Karpas-422 (cell line): ENCODE data around the gene SEL1L3. TPM values are rescaled to one million over a fixed set of nuclear protein-coding genes. Genes with fewer than 3 reads are reported as not detected.
"Not testable (repeated sequence)": the region's sequence is repeated elsewhere in the genome, so short reads cannot be mapped to it uniquely, and the experiment has no call there.

ENCODE experiments used
- DNase-seq: peaks from one replicate; pipeline ENCODE4 v3.0.0-alpha.2; 2015
- H2AFZ ChIP-seq: fragments of 200-600 bp; sonication (generic); 2 replicates; pipeline ENCODE4 v1.6.1; 2014; ENCODE audit warnings: antibody characterized with exemption, low read length, mixed read lengths
- H3K27ac ChIP-seq: fragments of 200-600 bp; sonication (generic); 2 replicates; pipeline ENCODE4 v1.5.1; 2014; ENCODE audit warnings: mild to moderate bottlenecking, low read length, moderate library complexity
- H3K27me3 ChIP-seq: fragments of 200-600 bp; sonication (generic); 2 replicates; pipeline ENCODE4 v1.6.1; 2014; ENCODE audit warnings: low read length, mixed read lengths
- H3K36me3 ChIP-seq: fragments of 200-600 bp; sonication (generic); 2 replicates; pipeline ENCODE4 v1.6.1; 2014; ENCODE audit warnings: low read length, mixed read lengths; ENCODE audit not compliant: insufficient read depth
- H3K4me1 ChIP-seq: fragments of 200-600 bp; sonication (generic); 2 replicates; pipeline ENCODE4 v1.6.1; 2014; ENCODE audit warnings: mild to moderate bottlenecking, low read length, mixed read lengths
- H3K4me2 ChIP-seq: fragments of 200-600 bp; sonication (generic); 2 replicates; pipeline ENCODE4 v1.6.1; 2014; ENCODE audit warnings: low read length, low read depth, mild to moderate bottlenecking; ENCODE audit not compliant: poor library complexity, severe bottlenecking
- H3K4me3 ChIP-seq: fragments of 200-600 bp; sonication (generic); 2 replicates; pipeline ENCODE4 v1.5.1; 2014; ENCODE audit warnings: mild to moderate bottlenecking, antibody characterized with exemption, low read length, mixed read lengths
- H3K79me2 ChIP-seq: fragments of 200-600 bp; sonication (generic); 2 replicates; pipeline ENCODE4 v1.6.1; 2014; ENCODE audit warnings: mild to moderate bottlenecking, low read length, mixed read lengths
- H3K9ac ChIP-seq: fragments of 200-600 bp; sonication (generic); 2 replicates; pipeline ENCODE4 v1.6.0; 2014; ENCODE audit warnings: low read length
- H3K9me2 ChIP-seq: fragments of 200-600 bp; sonication (generic), shearing (Covaris generic); replicated peaks from 2 replicates; pipeline ENCODE4 v1.6.0; 2014; ENCODE audit warnings: mild to moderate bottlenecking, low read length, moderate library complexity; ENCODE audit not compliant: insufficient read depth
- H3K9me3 ChIP-seq: fragments of 300-700, 200-600 bp; sonication (generic); 2 replicates; pipeline ENCODE4 v1.6.1; 2014; ENCODE audit warnings: low read length, mixed read lengths
- H4K20me1 ChIP-seq: fragments of 200-600 bp; sonication (generic); 2 replicates; pipeline ENCODE4 v1.6.1; 2014; ENCODE audit warnings: mild to moderate bottlenecking, antibody characterized with exemption, low read length, low read depth; ENCODE audit not compliant: insufficient read depth
- total RNA-seq: library from RNA; depleted of rRNA; stranded (reverse); fragments of >200 nt; shearing (Covaris generic); gene quantifications from 2 replicates; pipeline ENCODE4 v1.2.3, GENCODE V29; 2014; ENCODE audit warnings: low replicate concordance

The SEL1L3 gene
- total RNA-seq, 1 experiment from 2014 or later = 271 TPM

- Histone ChIP-seq H3K27ac (peak overlapping the region; percentile 99), H3K4me2 (peak overlapping the region; percentile 76)
These were observed 11.9 kb upstream of the SEL1L3 start for GRCh38 chr4:25874655-25875054.

GRCh38 chr4:25873632-25874129, 10.9 kb upstream of the SEL1L3 start:
- Histone ChIP-seq H3K79me2 (no peaks in the 10 kb centered on the region), H2AFZ (peak overlapping the region; percentile 57; the same call in 1 of the 2 replicates), H3K27me3 (no peaks in the 10 kb centered on the region), H3K4me3 (peak overlapping the region; percentile 32; the same call in 1 of the 2 replicates), H4K20me1 (no peaks in the 10 kb centered on the region), H3K9me3 (no peaks in the 10 kb centered on the region), H3K9me2 (no peaks in the 10 kb centered on the region), H3K36me3 (no peaks in the 10 kb centered on the region), H3K9ac (peak overlapping the region; percentile 59), H3K27ac (peak overlapping the region; percentile 99), H3K4me1 (peaks cover 100% of the 10 kb centered on the region), H3K4me2 (peak overlapping the region; percentile 76)
- DNase-seq = no peak

More at GRCh38 chr4:25874655-25875054, 11.9 kb upstream of the SEL1L3 start:
- Histone ChIP-seq H3K9me2 (no peaks in the 10 kb centered on the region), H4K20me1 (no peaks in the 10 kb centered on the region), H3K4me3 (0 out of 2 replicates have a peak overlapping the region, but pooled peaks have one; percentile 13), H3K4me1 (peaks cover 100% of the 10 kb centered on the region), H2AFZ (no peak overlapping the region), H3K9me3 (no peaks in the 10 kb centered on the region), H3K79me2 (no peaks in the 10 kb centered on the region), H3K27me3 (no peaks in the 10 kb centered on the region), H3K36me3 (no peaks in the 10 kb centered on the region), H3K9ac (peak overlapping the region; percentile 42)
- peak; percentile 88 for DNase-seq

- H3K9me3 ChIP-seq = no peaks in the 10 kb centered on the region
- no peaks in the 10 kb centered on the region for H3K79me2 ChIP-seq
- peak overlapping the region; percentile 32; the same call in 1 of the 2 replicates for H3K4me3 ChIP-seq
- H3K9ac ChIP-seq = peak overlapping the region; percentile 59
- peak overlapping the region; percentile 57; the same call in 1 of the 2 replicates for H2AFZ ChIP-seq
- H3K4me1 ChIP-seq = peaks cover 95% of the 10 kb centered on the region
- peak; percentile 73 for DNase-seq
- H3K4me2 ChIP-seq = peak overlapping the region; percentile 76
- H3K27ac ChIP-seq = peak overlapping the region; percentile 99
- H3K27me3 ChIP-seq = no peaks in the 10 kb centered on the region
- no peaks in the 10 kb centered on the region for H3K36me3 ChIP-seq
- no peaks in the 10 kb centered on the region for H4K20me1 ChIP-seq
- H3K9me2 ChIP-seq = no peaks in the 10 kb centered on the region
These were observed 10.3 kb upstream of the SEL1L3 start for GRCh38 chr4:25872851-25873631.

- Histone ChIP-seq H3K4me2 (peak overlapping the region; percentile 4), H4K20me1 (no peaks in the 10 kb centered on the region), H3K4me1 (peaks cover 95% of the 10 kb centered on the region), H3K9me3 (no peaks in the 10 kb centered on the region), H3K4me3 (no peak overlapping the region), H3K9me2 (no peaks in the 10 kb centered on the region), H2AFZ (no peak overlapping the region), H3K36me3 (no peaks in the 10 kb centered on the region), H3K27ac (peak overlapping the region; percentile 99), H3K79me2 (no peaks in the 10 kb centered on the region), H3K9ac (no peak overlapping the region), H3K27me3 (no peaks in the 10 kb centered on the region)
- no peak for DNase-seq
These were observed 7.3 kb upstream of the SEL1L3 start for GRCh38 chr4:25870081-25870480.

GRCh38 chr4:25867781-25868294, 5.0 kb upstream of the SEL1L3 start:
- H3K27me3 ChIP-seq = no peaks in the 10 kb centered on the region
- H3K9me2 ChIP-seq = no peaks in the 10 kb centered on the region
- no peak overlapping the region for H3K4me2 ChIP-seq
- H3K4me3 ChIP-seq = no peak overlapping the region
- no peak overlapping the region for H2AFZ ChIP-seq
- H3K9ac ChIP-seq = no peak overlapping the region
- H3K9me3 ChIP-seq = no peaks in the 10 kb centered on the region
- no peaks in the 10 kb centered on the region for H4K20me1 ChIP-seq
- peaks cover 92% of the 10 kb centered on the region for H3K4me1 ChIP-seq
- no peaks in the 10 kb centered on the region for H3K36me3 ChIP-seq
- H3K79me2 ChIP-seq = no peaks in the 10 kb centered on the region
- peak overlapping the region; percentile 63; the same call in 1 of the 2 replicates for H3K27ac ChIP-seq
- no peak for DNase-seq

- not testable (repeated sequence) for H3K4me3 ChIP-seq, H3K36me3 ChIP-seq
- peaks cover 11% of the 10 kb centered on the region for H3K79me2 ChIP-seq
These were observed 3.6 kb upstream of the SEL1L3 start for GRCh38 chr4:25866401-25866800.

GRCh38 chr4:25865586-25865985, 2.8 kb upstream of the SEL1L3 start:
- Histone ChIP-seq H3K9ac (no peak overlapping the region), H3K27ac (peak overlapping the region; percentile 81; the same call in 1 of the 2 replicates), H2AFZ (no peak overlapping the region), H3K4me1 (peaks cover 81% of the 10 kb centered on the region), H3K79me2 (peaks cover 19% of the 10 kb centered on the region), H3K9me2 (no peaks in the 10 kb centered on the region), H3K4me2 (peak overlapping the region; percentile 99), H3K27me3 (no peaks in the 10 kb centered on the region), H3K9me3 (no peaks in the 10 kb centered on the region), H3K36me3 (peaks cover 2% of the 10 kb centered on the region; the same call in 1 of the 2 replicates), H3K4me3 (no peak overlapping the region), H4K20me1 (no peaks in the 10 kb centered on the region)
- DNase-seq = peak; percentile 66

More at GRCh38 chr4:25866401-25866800, 3.6 kb upstream of the SEL1L3 start:
- peak overlapping the region; percentile 63 for H3K27ac ChIP-seq
- not testable (repeated sequence) for H4K20me1 ChIP-seq, H3K9me3 ChIP-seq, H2AFZ ChIP-seq, DNase-seq, H3K27me3 ChIP-seq, H3K9me2 ChIP-seq
- H3K9ac ChIP-seq = peak overlapping the region; percentile 27; the same call in 1 of the 2 replicates
- peak overlapping the region; percentile 3 for H3K4me2 ChIP-seq
- peaks cover 81% of the 10 kb centered on the region for H3K4me1 ChIP-seq

- peaks cover 81% of the 10 kb centered on the region for H3K4me1 ChIP-seq
- H3K27ac ChIP-seq = peak overlapping the region; percentile 81
- H3K79me2 ChIP-seq = peaks cover 35% of the 10 kb centered on the region
- peak overlapping the region; percentile 80 for H3K4me3 ChIP-seq
- H3K9me3 ChIP-seq = no peaks in the 10 kb centered on the region
- no peaks in the 10 kb centered on the region for H3K27me3 ChIP-seq
- H4K20me1 ChIP-seq = no peaks in the 10 kb centered on the region; the same call in 1 of the 2 replicates
- H2AFZ ChIP-seq = peak overlapping the region; percentile 31; the same call in 1 of the 2 replicates
- H3K9ac ChIP-seq = peak overlapping the region; percentile 78
- H3K4me2 ChIP-seq = peak overlapping the region; percentile 99
- DNase-seq = no peak
- H3K36me3 ChIP-seq = peaks cover 11% of the 10 kb centered on the region
- no peaks in the 10 kb centered on the region for H3K9me2 ChIP-seq
These were observed 1.1 kb upstream of the SEL1L3 start for GRCh38 chr4:25863831-25864418.
